ENCODE data around the gene SHB.

Gene SHB

DNA sequence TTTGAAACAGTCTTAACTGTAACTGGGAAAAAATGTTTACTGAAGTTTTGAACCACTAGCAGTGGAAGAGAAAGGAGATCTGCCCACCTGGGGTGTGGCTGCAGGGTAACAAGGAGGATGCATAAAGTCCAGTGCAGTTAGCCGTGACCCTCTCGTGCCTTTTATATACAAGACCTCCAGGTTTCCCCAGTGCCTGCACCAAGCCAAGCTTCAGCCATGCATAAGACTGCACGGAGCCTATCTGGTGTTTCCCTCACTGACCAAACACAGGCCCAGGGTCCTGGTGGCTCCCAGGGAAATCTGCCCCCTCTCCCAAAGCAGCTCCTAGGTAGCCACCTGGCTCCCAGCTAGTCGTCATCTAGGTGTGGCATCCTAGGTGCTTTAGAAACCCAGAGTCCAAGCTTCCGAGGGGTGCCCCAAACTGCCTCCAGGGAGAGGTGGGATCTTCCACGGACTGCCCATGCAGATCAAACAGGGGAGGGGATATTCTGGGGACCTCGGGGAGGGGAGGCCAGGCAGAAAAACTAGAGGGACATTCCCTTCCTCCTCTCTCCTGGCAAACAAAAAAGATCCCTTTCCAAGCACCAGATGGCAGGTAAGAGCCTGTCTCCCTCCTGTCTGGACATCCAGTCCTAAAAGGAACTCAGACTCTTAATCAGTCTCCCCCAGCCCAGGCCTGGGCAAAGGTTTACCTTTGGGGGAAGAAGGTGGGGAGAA, 2.7 kb downstream of the SHB start:
- H3K79me2 ChIP-seq (ENCODE audit: low read length) = no peaks in the 10 kb centered on the region; the same call in none of the 2 replicates
- H3K4me2 ChIP-seq (ENCODE audit: low read length) = peak overlapping the region; percentile 34; the same call in 1 of the 2 replicates
- no peak overlapping the region for H2AFZ ChIP-seq (ENCODE audit: low read depth, low read length)
- TF ChIP-seq EZH2phosphoT487 (IDR thresholded peaks at IDR 0.05; ENCODE audit: low read depth) = no peak
- TF ChIP-seq, protein P1, sequence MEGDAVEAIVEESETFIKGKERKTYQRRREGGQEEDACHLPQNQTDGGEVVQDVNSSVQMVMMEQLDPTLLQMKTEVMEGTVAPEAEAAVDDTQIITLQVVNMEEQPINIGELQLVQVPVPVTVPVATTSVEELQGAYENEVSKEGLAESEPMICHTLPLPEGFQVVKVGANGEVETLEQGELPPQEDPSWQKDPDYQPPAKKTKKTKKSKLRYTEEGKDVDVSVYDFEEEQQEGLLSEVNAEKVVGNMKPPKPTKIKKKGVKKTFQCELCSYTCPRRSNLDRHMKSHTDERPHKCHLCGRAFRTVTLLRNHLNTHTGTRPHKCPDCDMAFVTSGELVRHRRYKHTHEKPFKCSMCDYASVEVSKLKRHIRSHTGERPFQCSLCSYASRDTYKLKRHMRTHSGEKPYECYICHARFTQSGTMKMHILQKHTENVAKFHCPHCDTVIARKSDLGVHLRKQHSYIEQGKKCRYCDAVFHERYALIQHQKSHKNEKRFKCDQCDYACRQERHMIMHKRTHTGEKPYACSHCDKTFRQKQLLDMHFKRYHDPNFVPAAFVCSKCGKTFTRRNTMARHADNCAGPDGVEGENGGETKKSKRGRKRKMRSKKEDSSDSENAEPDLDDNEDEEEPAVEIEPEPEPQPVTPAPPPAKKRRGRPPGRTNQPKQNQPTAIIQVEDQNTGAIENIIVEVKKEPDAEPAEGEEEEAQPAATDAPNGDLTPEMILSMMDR (IDR thresholded peaks at IDR 0.05; ENCODE audit: low read depth, low read length) = no peak
- no peak overlapping the region for H3K27ac ChIP-seq (ENCODE audit: low read length)
- H3K36me3 ChIP-seq (replicated peaks; ENCODE audit: low read depth, low read length) = no peaks in the 10 kb centered on the region
- H3K27me3 ChIP-seq (ENCODE audit: low read depth, low read length) = no peaks in the 10 kb centered on the region
- H3K4me1 ChIP-seq (ENCODE audit: low read length) = peaks cover 37% of the 10 kb centered on the region
- peaks cover 3% of the 10 kb centered on the region; the same call in 1 of the 2 replicates for H4K20me1 ChIP-seq (ENCODE audit: insufficient read depth, low read length)
- no peak overlapping the region for H3K9ac ChIP-seq (ENCODE audit: low read length)
- H3K9me3 ChIP-seq (ENCODE audit: insufficient read depth, low read length) = no peaks in the 10 kb centered on the region
- H3K4me3 ChIP-seq (ENCODE audit: low read length) = no peak overlapping the region

DNA sequence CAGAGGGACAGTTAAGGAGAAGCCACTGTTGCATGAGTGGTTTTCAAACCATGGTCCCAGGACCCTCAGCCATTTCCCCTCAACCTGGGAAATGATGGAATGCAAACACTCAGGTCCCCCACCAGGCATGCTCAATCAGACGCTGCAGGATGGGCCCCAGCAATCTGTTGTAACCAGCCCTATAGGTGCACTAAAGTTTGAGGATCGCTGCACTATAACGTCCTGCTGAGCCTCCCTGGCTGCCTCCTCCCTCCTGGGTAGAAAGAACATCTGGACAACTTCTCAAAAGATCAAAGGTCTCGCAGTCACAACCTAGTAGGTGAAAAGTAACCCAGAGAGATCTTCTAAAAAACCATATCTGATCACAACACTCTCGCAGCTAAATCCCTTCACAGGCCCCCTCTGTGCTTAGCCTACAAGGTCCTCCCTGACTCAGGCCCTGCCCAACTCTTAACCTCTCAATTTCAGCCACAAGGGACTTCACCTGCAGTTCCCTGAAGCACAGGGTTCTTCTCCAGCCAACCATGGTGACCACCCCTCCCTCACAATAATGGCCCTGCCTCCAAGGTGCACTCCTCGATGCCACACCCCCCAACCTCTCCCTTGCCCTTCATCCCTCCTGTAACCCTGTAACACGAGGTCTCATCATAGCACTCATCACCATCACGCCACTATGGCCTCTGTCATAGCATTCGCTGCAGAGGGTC, 3.5 kb downstream of the SHB start:
- Histone ChIP-seq H3K79me2 (ENCODE audit: low read length) (no peaks in the 10 kb centered on the region; the same call in none of the 2 replicates), H3K9me3 (ENCODE audit: insufficient read depth, low read length) (no peaks in the 10 kb centered on the region), H4K20me1 (ENCODE audit: insufficient read depth, low read length) (peaks cover 3% of the 10 kb centered on the region; the same call in 1 of the 2 replicates), H2AFZ (ENCODE audit: low read depth, low read length) (no peak overlapping the region), H3K27ac (ENCODE audit: low read length) (no peak overlapping the region), H3K4me1 (ENCODE audit: low read length) (peaks cover 40% of the 10 kb centered on the region), H3K4me3 (ENCODE audit: low read length) (peak overlapping the region; percentile 13; the same call in 1 of the 2 replicates), H3K36me3 (replicated peaks; ENCODE audit: low read depth, low read length) (no peaks in the 10 kb centered on the region), H3K9ac (ENCODE audit: low read length) (no peak overlapping the region), H3K27me3 (ENCODE audit: low read depth, low read length) (no peaks in the 10 kb centered on the region), H3K4me2 (ENCODE audit: low read length) (peak overlapping the region; percentile 34; the same call in 1 of the 2 replicates)
- TF ChIP-seq, protein P1 (IDR thresholded peaks at IDR 0.05; ENCODE audit: low read depth, low read length) = no peak
- TF ChIP-seq EZH2phosphoT487 (IDR thresholded peaks at IDR 0.05; ENCODE audit: low read depth) = no peak

DNA sequence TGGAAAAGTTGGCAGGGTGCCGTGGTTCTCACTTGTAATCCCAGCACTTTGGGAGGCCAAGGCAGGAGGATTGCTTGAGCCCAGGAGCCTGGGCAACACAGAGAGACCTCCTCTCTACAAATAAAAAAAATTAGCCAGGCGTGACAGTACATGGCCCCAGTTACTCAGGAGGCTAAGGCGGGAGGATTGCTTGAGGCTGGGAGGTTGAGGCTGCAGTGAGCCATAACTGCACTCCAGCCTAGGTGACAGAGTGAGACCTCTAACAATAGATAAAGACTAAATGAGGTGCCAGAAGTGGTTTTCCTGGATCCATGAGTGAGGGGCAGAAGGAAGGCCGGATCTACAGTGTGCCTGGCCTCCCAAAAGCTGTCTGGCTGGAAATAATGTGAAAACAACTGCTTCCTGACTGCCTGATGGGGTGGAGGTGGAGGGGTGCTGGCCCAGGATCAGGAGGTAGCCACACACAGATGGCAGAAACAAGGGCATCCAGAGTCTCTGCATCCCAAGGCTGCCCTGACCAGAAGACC, 4.1 kb downstream of the SHB start:
- no peak overlapping the region for H3K4me3 ChIP-seq (ENCODE audit: low read length)
- no peaks in the 10 kb centered on the region for H3K36me3 ChIP-seq (replicated peaks; ENCODE audit: low read depth, low read length)
- peaks cover 3% of the 10 kb centered on the region; the same call in 1 of the 2 replicates for H4K20me1 ChIP-seq (ENCODE audit: insufficient read depth, low read length)
- H3K27ac ChIP-seq (ENCODE audit: low read length) = no peak overlapping the region
- H3K27me3 ChIP-seq (ENCODE audit: low read depth, low read length) = no peaks in the 10 kb centered on the region
- TF ChIP-seq EZH2phosphoT487 (IDR thresholded peaks at IDR 0.05; ENCODE audit: low read depth) = no peak
- TF ChIP-seq, protein P1 (IDR thresholded peaks at IDR 0.05; ENCODE audit: low read depth, low read length) = no peak
- H3K4me2 ChIP-seq (ENCODE audit: low read length) = no peak overlapping the region
- no peak overlapping the region for H2AFZ ChIP-seq (ENCODE audit: low read depth, low read length)
- H3K9ac ChIP-seq (ENCODE audit: low read length) = no peak overlapping the region
- no peaks in the 10 kb centered on the region for H3K9me3 ChIP-seq (ENCODE audit: insufficient read depth, low read length)
- peaks cover 40% of the 10 kb centered on the region for H3K4me1 ChIP-seq (ENCODE audit: low read length)
- H3K79me2 ChIP-seq (ENCODE audit: low read length) = no peaks in the 10 kb centered on the region; the same call in none of the 2 replicates

DNA sequence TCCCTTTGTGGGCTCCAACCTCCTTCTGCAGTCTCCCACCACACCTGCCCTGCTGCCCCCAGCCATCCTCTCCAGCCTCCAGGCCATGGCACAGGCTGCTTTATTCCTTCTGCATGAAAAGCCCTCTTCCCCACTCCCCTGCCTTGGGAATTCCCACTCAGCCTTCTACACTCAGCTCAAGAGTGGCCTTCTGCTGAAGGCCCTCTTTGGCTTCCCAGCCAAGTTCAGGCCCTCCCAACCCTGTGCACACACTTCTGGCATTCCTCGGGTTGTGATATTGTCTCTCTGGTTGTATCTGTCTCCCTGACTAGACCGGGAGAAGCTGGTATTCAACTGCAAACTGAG, 5.7 kb downstream of the SHB start:
- H3K27ac ChIP-seq (ENCODE audit: low read length) = no peak overlapping the region
- H3K4me2 ChIP-seq (ENCODE audit: low read length) = no peak overlapping the region
- no peak overlapping the region for H2AFZ ChIP-seq (ENCODE audit: low read depth, low read length)
- no peaks in the 10 kb centered on the region for H3K27me3 ChIP-seq (ENCODE audit: low read depth, low read length)
- no peaks in the 10 kb centered on the region for H3K36me3 ChIP-seq (replicated peaks; ENCODE audit: low read depth, low read length)
- no peak overlapping the region for H3K9ac ChIP-seq (ENCODE audit: low read length)
- no peaks in the 10 kb centered on the region for H3K9me3 ChIP-seq (ENCODE audit: insufficient read depth, low read length)
- H3K4me3 ChIP-seq (ENCODE audit: low read length) = no peak overlapping the region
- no peaks in the 10 kb centered on the region; the same call in none of the 2 replicates for H3K79me2 ChIP-seq (ENCODE audit: low read length)
- TF ChIP-seq, protein P1 (IDR thresholded peaks at IDR 0.05; ENCODE audit: low read depth, low read length) = no peak
- TF ChIP-seq EZH2phosphoT487 (IDR thresholded peaks at IDR 0.05; ENCODE audit: low read depth) = no peak
- H4K20me1 ChIP-seq (ENCODE audit: insufficient read depth, low read length) = peaks cover 3% of the 10 kb centered on the region; the same call in 1 of the 2 replicates
- peaks cover 40% of the 10 kb centered on the region for H3K4me1 ChIP-seq (ENCODE audit: low read length)
